ENCODE results near the gene HSPB7. TPM values are rescaled to one million over a fixed set of nuclear protein-coding genes. Genes with fewer than 3 reads are reported as not detected.

Gene HSPB7
- total and polyA plus RNA-seq, 2 donors (not counting 3 experiments of a cell fraction or from before 2014, with no cell fraction given) = not detected

DNA sequence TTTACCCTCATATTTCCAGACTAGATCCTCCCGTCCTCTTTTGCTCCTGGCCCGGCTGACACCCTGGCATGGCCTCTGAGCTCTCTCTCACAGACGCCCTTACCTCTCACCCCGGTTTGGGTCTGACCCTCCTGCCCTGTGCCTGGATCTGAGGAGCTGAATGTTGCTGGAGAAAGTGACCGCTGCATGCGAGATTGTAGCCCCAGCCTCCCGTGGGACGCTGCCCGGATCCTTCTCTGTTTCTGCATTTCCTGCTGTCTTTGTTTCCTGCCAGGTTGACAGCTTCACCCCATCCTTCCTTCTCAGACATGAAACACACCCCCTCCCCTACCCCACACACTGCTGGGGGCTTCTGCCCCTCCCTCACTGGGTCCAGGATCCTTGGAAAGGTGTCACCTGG, 46.1 kb upstream of the HSPB7 start:
- Histone ChIP-seq H3K79me2 (ENCODE audit: control insufficient read depth, insufficient read depth, low read length) (no peaks in the 10 kb centered on the region), H3K9me1 (replicated peaks; ENCODE audit: control insufficient read depth, extremely low read depth, insufficient read depth, low read length) (no peaks in the 10 kb centered on the region), H3K4me1 (ENCODE audit: control insufficient read depth, extremely low read depth, insufficient read depth, low read length) (no peaks in the 10 kb centered on the region), H3K4me2 (ENCODE audit: insufficient read depth, low read length) (no peak overlapping the region), H3K4me3 (replicated peaks in 1 of 3; ENCODE audit: insufficient read depth in 1 of 3, low read depth in 1 of 3, low read length in 3 of 3) (no peak overlapping the region), H4K20me1 (replicated peaks; ENCODE audit: control insufficient read depth, extremely low read depth, insufficient read depth, low read length) (no peaks in the 10 kb centered on the region), H3K36me3 (ENCODE audit: control insufficient read depth in 2 of 2, extremely low read depth in 1 of 2, insufficient read depth in 2 of 2, low read length in 2 of 2) (no peaks in the 10 kb centered on the region), H3K27ac (ENCODE audit: insufficient read depth, low read depth, low read length) (no peak overlapping the region), H3K27me3 (ENCODE audit: control insufficient read depth in 2 of 2, insufficient read depth in 2 of 2, low read length in 2 of 2) (peaks cover 0 to 7% of the 10 kb centered on the region in 2 experiments), H3K9me3 (replicated peaks; ENCODE audit: control insufficient read depth, insufficient read depth, low read length) (no peaks in the 10 kb centered on the region), H3K9ac (replicated peaks; ENCODE audit: extremely low read depth, insufficient read depth, low read length) (no peak overlapping the region), H2AFZ (ENCODE audit: low read depth, low read length) (no peak overlapping the region)
- intact Hi-C loops (cut with micrococcal nuclease) = no loop called here
- ChIA-PET CTCF (interaction anchor here (0.7 to 1.1 kb wide), 2 partner anchors 10 to 267 kb away, joined by 3 to 10 read pairs; partner anchors contain the start of gene FAM131C), POLR2A (no interaction called here)
- dilution Hi-C loops (cut with MboI; ENCODE audit: extremely low pct_ligation_motif_present, low sequenced_read_pairs) = no loop called here
- no peak for DNase-seq (ENCODE audit: low read depth, low spot score)
- TF ChIP-seq, protein P1, sequence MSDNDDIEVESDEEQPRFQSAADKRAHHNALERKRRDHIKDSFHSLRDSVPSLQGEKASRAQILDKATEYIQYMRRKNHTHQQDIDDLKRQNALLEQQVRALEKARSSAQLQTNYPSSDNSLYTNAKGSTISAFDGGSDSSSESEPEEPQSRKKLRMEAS (IDR thresholded peaks at IDR 0.05; ENCODE audit: insufficient read depth, insufficient read length) = no peak
- TF ChIP-seq MYC (IDR thresholded peaks at IDR 0.05; ENCODE audit: low read depth, low read length) = no peak
- TF ChIP-seq JUN (IDR thresholded peaks at IDR 0.05; ENCODE audit: borderline replicate concordance, insufficient read depth, insufficient read length, low read depth) = no peak
- no peak for TF ChIP-seq FOS (IDR thresholded peaks at IDR 0.05; ENCODE audit: borderline replicate concordance, insufficient read depth, low read length)
- TF ChIP-seq, protein P2, sequence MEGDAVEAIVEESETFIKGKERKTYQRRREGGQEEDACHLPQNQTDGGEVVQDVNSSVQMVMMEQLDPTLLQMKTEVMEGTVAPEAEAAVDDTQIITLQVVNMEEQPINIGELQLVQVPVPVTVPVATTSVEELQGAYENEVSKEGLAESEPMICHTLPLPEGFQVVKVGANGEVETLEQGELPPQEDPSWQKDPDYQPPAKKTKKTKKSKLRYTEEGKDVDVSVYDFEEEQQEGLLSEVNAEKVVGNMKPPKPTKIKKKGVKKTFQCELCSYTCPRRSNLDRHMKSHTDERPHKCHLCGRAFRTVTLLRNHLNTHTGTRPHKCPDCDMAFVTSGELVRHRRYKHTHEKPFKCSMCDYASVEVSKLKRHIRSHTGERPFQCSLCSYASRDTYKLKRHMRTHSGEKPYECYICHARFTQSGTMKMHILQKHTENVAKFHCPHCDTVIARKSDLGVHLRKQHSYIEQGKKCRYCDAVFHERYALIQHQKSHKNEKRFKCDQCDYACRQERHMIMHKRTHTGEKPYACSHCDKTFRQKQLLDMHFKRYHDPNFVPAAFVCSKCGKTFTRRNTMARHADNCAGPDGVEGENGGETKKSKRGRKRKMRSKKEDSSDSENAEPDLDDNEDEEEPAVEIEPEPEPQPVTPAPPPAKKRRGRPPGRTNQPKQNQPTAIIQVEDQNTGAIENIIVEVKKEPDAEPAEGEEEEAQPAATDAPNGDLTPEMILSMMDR (IDR thresholded peaks at IDR 0.05; ENCODE audit: extremely low read depth in 1 of 2, insufficient read depth in 1 of 2, low read depth in 1 of 2, low read length in 2 of 2) = no peak
- no peak for TF ChIP-seq GATA2 (IDR thresholded peaks at IDR 0.05; ENCODE audit: insufficient read depth, insufficient read length, low read depth, low read length)
- no peak for TF ChIP-seq POLR2AphosphoS5 (IDR thresholded peaks at IDR 0.05; ENCODE audit: insufficient read depth, low read depth, low read length)
- no peak for TF ChIP-seq POLR2A (IDR thresholded peaks at IDR 0.05; ENCODE audit: low read depth, low read length)
- no peak for TF ChIP-seq EZH2 (IDR thresholded peaks at IDR 0.05; ENCODE audit: borderline replicate concordance, low read depth, low read length, severe bottlenecking)
- no TSS peak for BruUV-seq (replicated peaks)
- FAIRE-seq = no peak

All from endothelial cell of umbilical vein (primary cell).